22Rv1 (cell line): ENCODE data around the gene MYH14.

Source experiments
- ZFX ChIP-seq: fragments of 450-650 bp; IDR thresholded peaks from 2 replicates; pipeline ENCODE4 v1.6.1; 2017; ENCODE audit warnings: antibody characterized with exemption, borderline replicate concordance
- TF ChIP-seq, protein P1 (sequence below): fragments of 450-650 bp; IDR thresholded peaks from 2 replicates; pipeline ENCODE4 v1.5.1; 2017; ENCODE audit warnings: mild to moderate bottlenecking

DNA sequence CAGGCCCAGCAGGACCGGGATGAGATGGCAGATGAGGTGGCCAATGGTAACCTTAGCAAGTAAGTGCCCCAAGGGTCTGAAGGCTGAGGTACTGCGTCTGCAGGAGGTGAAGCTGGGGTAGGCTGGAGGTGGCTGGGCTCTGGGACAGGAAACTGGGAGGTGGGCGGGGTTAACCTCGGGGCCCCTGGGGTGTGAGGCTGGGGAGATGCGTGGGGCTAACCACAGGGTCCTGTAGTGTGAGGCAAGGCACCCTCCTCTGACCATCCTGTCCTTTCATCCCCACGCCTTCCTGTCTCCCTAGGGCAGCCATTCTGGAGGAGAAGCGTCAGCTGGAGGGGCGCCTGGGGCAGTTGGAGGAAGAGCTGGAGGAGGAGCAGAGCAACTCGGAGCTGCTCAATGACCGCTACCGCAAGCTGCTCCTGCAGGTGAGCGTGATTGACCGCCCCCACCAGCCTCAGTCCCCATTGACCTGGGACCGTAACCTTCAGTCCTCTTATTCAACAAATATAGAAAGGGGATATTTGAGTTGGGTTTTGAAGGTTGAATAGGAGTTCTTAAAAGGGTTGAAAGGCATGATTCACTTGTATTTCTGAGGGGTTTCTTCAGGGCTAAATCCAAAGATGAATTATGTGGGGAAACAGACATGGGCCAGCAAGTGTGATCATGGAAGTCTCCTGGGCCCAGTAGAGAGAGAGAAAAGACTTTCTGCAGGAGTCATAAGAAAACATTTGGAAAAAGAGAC lies 90.0 kb downstream of the MYH14 start:
- TF ChIP-seq, protein P1, sequence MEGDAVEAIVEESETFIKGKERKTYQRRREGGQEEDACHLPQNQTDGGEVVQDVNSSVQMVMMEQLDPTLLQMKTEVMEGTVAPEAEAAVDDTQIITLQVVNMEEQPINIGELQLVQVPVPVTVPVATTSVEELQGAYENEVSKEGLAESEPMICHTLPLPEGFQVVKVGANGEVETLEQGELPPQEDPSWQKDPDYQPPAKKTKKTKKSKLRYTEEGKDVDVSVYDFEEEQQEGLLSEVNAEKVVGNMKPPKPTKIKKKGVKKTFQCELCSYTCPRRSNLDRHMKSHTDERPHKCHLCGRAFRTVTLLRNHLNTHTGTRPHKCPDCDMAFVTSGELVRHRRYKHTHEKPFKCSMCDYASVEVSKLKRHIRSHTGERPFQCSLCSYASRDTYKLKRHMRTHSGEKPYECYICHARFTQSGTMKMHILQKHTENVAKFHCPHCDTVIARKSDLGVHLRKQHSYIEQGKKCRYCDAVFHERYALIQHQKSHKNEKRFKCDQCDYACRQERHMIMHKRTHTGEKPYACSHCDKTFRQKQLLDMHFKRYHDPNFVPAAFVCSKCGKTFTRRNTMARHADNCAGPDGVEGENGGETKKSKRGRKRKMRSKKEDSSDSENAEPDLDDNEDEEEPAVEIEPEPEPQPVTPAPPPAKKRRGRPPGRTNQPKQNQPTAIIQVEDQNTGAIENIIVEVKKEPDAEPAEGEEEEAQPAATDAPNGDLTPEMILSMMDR: no peak
- TF ChIP-seq ZFX: no peak
